ENCODE results near the gene NLRP8. TPM values are rescaled to one million over a fixed set of nuclear protein-coding genes. Genes with fewer than 3 reads are reported as not detected.

NLRP8 gene
- total and polyA plus RNA-seq, 2 of the 4 experiments (the other 2 are of a cell fraction) = not detected

DNA sequence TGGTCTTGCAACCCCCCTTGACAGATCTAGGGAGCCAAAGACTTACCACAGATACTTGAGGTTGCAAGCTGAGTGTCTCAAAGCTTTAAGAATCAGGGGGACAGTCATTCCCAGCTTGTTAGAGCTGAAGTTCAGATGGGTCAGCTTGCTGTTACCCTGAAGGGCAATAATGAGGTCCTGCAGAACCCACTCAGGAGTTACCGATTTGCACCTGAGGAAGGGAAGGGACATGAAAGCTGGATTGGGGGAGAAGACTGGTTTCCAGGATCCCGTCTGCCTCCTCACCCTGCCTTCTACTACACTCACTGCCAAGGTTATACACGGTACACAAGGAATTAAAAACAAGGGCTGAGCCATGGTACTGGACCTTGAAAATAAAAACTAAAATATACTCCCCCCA is 39.9 kb upstream of the NLRP8 start:
- H3K36me3 ChIP-seq (ENCODE audit: control insufficient read depth, insufficient read depth, low read length) = no peaks in the 10 kb centered on the region
- H2BK15ac ChIP-seq (ENCODE audit: low read depth, low read length) = no peak overlapping the region

More for the DNA sequence above, 39.9 kb upstream of the NLRP8 start:
- no peak for TF ChIP-seq POLR2A (IDR thresholded peaks at IDR 0.05; ENCODE audit: low read depth, low read length)
- no peak for TF ChIP-seq ELK1 (IDR thresholded peaks at IDR 0.05; ENCODE audit: borderline replicate concordance, low read depth, low read length)
- no peak for TF ChIP-seq USF2 (IDR thresholded peaks at IDR 0.05; ENCODE audit: low read depth, low read length)
- H3K9ac ChIP-seq (ENCODE audit: low read depth, low read length) = no peak overlapping the region
- H2BK5ac ChIP-seq (ENCODE audit: low read depth, low read length, poor library complexity, severe bottlenecking) = no peak overlapping the region
- in situ Hi-C loops (cut with MboI; ENCODE audit: low sequenced_read_pairs) = no loop called here
- H4K20me1 ChIP-seq (ENCODE audit: insufficient read depth, low read length) = no peaks in the 10 kb centered on the region
- H3K79me1 ChIP-seq (ENCODE audit: low read depth in 1 of 2, low read length in 2 of 2) = no peaks in the 10 kb centered on the region
- H4K5ac ChIP-seq (ENCODE audit: low read depth, low read length) = no peak overlapping the region
- POLR2A ChIA-PET (ENCODE audit: unreplicated experiment) = no interaction called here
- peaks cover 40% of the 10 kb centered on the region for H3K9me3 ChIP-seq (ENCODE audit: control insufficient read depth, insufficient read depth, low read length)
- no peak overlapping the region for H3K4me2 ChIP-seq (ENCODE audit: low read depth, low read length)
- ATAC-seq (ENCODE audit: low read depth) = no peak
- no peak overlapping the region for H3K18ac ChIP-seq (ENCODE audit: low read depth, low read length)
- intact Hi-C loops (cut with micrococcal nuclease) = no loop called here
- no TSS peak for BruUV-seq (replicated peaks)
- H2AK5ac ChIP-seq (ENCODE audit: low read depth, low read length) = no peak overlapping the region
- dilution Hi-C loops (cut with HindIII; ENCODE audit: low sequenced_read_pairs, unreplicated experiment) = no loop called here
- no peak overlapping the region for H2AK9ac ChIP-seq (replicated peaks; ENCODE audit: low read depth, low read length, poor library complexity)
- DNase-seq = no peak
- no peak overlapping the region for H2AFZ ChIP-seq (replicated peaks; ENCODE audit: low read length, poor library complexity)
- no peak overlapping the region for H4K8ac ChIP-seq (ENCODE audit: low read depth in 2 of 2, low read length in 2 of 2)
- H3K56ac ChIP-seq (ENCODE audit: extremely low read depth, insufficient read depth, low read length) = no peak overlapping the region
- no peak overlapping the region for H4K91ac ChIP-seq (ENCODE audit: insufficient read depth, low read depth, low read length)
- H3K23ac ChIP-seq (ENCODE audit: low read depth, low read length) = no peak overlapping the region
- H3K4me3 ChIP-seq (ENCODE audit: insufficient read depth, low read depth, low read length) = no peak overlapping the region
- no peak overlapping the region for H3K4ac ChIP-seq (ENCODE audit: low read depth, low read length)
- no peak overlapping the region for H2BK20ac ChIP-seq (ENCODE audit: low read depth, low read length)
- H3K27ac ChIP-seq (ENCODE audit: insufficient read depth, low read length) = no peak overlapping the region
- no peak overlapping the region for H2BK120ac ChIP-seq (ENCODE audit: low read depth, low read length)
- CTCF ChIA-PET = no interaction called here
- WGBS, 2 experiments (ENCODE audit: extremely low coverage in 2 of 2, insufficient read length in 1 of 2) = no CpG with 5 or more reads among the region's 3 CpGs
- H3K4me1 ChIP-seq (ENCODE audit: control insufficient read depth, insufficient read depth, low read length) = no peaks in the 10 kb centered on the region
- H3K14ac ChIP-seq (replicated peaks; ENCODE audit: low read depth, low read length) = no peak overlapping the region
- H3K9me1 ChIP-seq (ENCODE audit: insufficient read depth, low read length) = no peaks in the 10 kb centered on the region
- no peaks in the 10 kb centered on the region for H3K27me3 ChIP-seq (ENCODE audit: control insufficient read depth, insufficient read depth, low read length)
